ENCODE measurements around the gene PHLDA3. TPM values are rescaled to one million over a fixed set of nuclear protein-coding genes. Genes with fewer than 3 reads are reported as not detected.

The PHLDA3 gene
- total and polyA plus RNA-seq, 2 of the 13 experiments (the other 11 are each of a cell fraction or from before 2014, with no cell fraction given) = 16.7 to 33.6 TPM

- TF ChIP-seq POLR2AphosphoS2 (IDR thresholded peaks at IDR 0.05; ENCODE audit: low read depth, low read length) (no peak), ZNF552 (CRISPR knock-in tag; IDR thresholded peaks at IDR 0.05; ENCODE audit: borderline replicate concordance) (no peak), PHF21A (CRISPR knock-in tag; IDR thresholded peaks at IDR 0.05) (no peak), ZNF546 (CRISPR knock-in tag; conservative IDR thresholded peaks at IDR 0.05) (no peak), ZNF564 (CRISPR knock-in tag; IDR thresholded peaks at IDR 0.05) (no peak), HNRNPL (IDR thresholded peaks at IDR 0.05; ENCODE audit: low read depth, low read length) (0 out of 2 replicates have a peak, but pooled peaks have one; percentile 49), KDM2A (CRISPR knock-in tag; IDR thresholded peaks at IDR 0.05; ENCODE audit: borderline replicate concordance, low read depth) (peak; percentile 49; the same call in 1 of the 2 replicates), ZNF367 (CRISPR knock-in tag; IDR thresholded peaks at IDR 0.05; ENCODE audit: borderline replicate concordance) (no peak), ZNF891 (CRISPR knock-in tag; IDR thresholded peaks at IDR 0.05) (no peak), MBD4 (IDR thresholded peaks at IDR 0.05; ENCODE audit: borderline replicate concordance, low read length) (no peak), ZNF260 (CRISPR knock-in tag; IDR thresholded peaks at IDR 0.05; ENCODE audit: borderline replicate concordance, low read depth) (no peak), ZNF589 (CRISPR knock-in tag; conservative IDR thresholded peaks at IDR 0.05) (no peak), ZBTB10 (CRISPR knock-in tag; IDR thresholded peaks at IDR 0.05; ENCODE audit: borderline replicate concordance) (no peak), E2F2 (CRISPR knock-in tag; IDR thresholded peaks at IDR 0.05; ENCODE audit: borderline replicate concordance) (no peak), ELF4 (CRISPR knock-in tag; IDR thresholded peaks at IDR 0.05; ENCODE audit: borderline replicate concordance) (no peak), SMAD1 (CRISPR knock-in tag; IDR thresholded peaks at IDR 0.05; ENCODE audit: borderline replicate concordance, low read depth) (no peak), NCOA5 (CRISPR knock-in tag; IDR thresholded peaks at IDR 0.05) (no peak), ZNF670 (CRISPR knock-in tag; IDR thresholded peaks at IDR 0.05; ENCODE audit: borderline replicate concordance) (no peak), MBNL3 (CRISPR knock-in tag; conservative IDR thresholded peaks at IDR 0.05) (no peak), ZNF496 (CRISPR knock-in tag; IDR thresholded peaks at IDR 0.05; ENCODE audit: insufficient replicate concordance) (no peak), HOXD1 (CRISPR knock-in tag; IDR thresholded peaks at IDR 0.05) (no peak)
- TF ChIP-seq, protein P1, sequence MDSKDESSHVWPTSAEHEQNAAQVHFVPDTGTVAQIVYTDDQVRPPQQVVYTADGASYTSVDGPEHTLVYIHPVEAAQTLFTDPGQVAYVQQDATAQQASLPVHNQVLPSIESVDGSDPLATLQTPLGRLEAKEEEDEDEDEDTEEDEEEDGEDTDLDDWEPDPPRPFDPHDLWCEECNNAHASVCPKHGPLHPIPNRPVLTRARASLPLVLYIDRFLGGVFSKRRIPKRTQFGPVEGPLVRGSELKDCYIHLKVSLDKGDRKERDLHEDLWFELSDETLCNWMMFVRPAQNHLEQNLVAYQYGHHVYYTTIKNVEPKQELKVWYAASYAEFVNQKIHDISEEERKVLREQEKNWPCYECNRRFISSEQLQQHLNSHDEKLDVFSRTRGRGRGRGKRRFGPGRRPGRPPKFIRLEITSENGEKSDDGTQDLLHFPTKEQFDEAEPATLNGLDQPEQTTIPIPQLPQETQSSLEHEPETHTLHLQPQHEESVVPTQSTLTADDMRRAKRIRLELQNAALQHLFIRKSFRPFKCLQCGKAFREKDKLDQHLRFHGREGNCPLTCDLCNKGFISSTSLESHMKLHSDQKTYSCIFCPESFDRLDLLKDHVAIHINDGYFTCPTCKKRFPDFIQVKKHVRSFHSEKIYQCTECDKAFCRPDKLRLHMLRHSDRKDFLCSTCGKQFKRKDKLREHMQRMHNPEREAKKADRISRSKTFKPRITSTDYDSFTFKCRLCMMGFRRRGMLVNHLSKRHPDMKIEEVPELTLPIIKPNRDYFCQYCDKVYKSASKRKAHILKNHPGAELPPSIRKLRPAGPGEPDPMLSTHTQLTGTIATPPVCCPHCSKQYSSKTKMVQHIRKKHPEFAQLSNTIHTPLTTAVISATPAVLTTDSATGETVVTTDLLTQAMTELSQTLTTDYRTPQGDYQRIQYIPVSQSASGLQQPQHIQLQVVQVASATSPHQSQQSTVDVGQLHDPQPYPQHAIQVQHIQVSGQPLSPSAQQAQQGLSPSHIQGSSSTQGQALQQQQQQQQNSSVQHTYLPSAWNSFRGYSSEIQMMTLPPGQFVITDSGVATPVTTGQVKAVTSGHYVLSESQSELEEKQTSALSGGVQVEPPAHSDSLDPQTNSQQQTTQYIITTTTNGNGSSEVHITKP (CRISPR knock-in tag; IDR thresholded peaks at IDR 0.05; ENCODE audit: low read depth) = no peak
Measured at GRCh38 chr1:201447903-201448871, 20.8 kb downstream of the PHLDA3 start (continued).
